Ectodermal cell (in vitro differentiated cells): ENCODE results near the gene ANTXRL.
"Not testable (repeated sequence)": the region's sequence is repeated elsewhere in the genome, so short reads cannot be mapped to it uniquely, and the experiment has no call there.

Experiments used
- H3K27ac ChIP-seq: 2 replicates; pipeline ENCODE4 v1.7.0; 2013; ENCODE audit warnings: mild to moderate bottlenecking, low read depth, low read length; ENCODE audit not compliant: insufficient read depth, poor library complexity, severe bottlenecking
- H3K27me3 ChIP-seq: 2 replicates; pipeline ENCODE4 v1.7.0; 2013; ENCODE audit warnings: mild to moderate bottlenecking, low read length; ENCODE audit not compliant: insufficient read depth, control insufficient read depth, poor library complexity, severe bottlenecking
- H3K36me3 ChIP-seq: one replicate; pipeline ENCODE4 v1.7.0; 2013; ENCODE audit warnings: low read length; ENCODE audit not compliant: control insufficient read depth, insufficient read depth
- H3K4me1 ChIP-seq: one replicate; pipeline ENCODE4 v1.7.0; 2013; ENCODE audit warnings: low read length; ENCODE audit not compliant: control insufficient read depth, insufficient read depth
- H3K4me3 ChIP-seq: 2 replicates; pipeline ENCODE4 v1.7.0; 2013; ENCODE audit warnings: low read depth, low read length, control low read depth; ENCODE audit not compliant: insufficient read depth
- H3K9me3 ChIP-seq: 2 replicates; pipeline ENCODE4 v1.7.0; 2013; ENCODE audit warnings: mild to moderate bottlenecking, low read length, moderate library complexity; ENCODE audit not compliant: control insufficient read depth
- WGBS, 2 experiments: methylation state at CpG; one replicate each; pipeline ENCODE4 v1.1.7; 2013; ENCODE audit warnings: missing lambda C conversion rate in 2 of 2; 5-methylcytosine and 5-hydroxymethylcytosine counted together

ANTXRL gene

DNA sequence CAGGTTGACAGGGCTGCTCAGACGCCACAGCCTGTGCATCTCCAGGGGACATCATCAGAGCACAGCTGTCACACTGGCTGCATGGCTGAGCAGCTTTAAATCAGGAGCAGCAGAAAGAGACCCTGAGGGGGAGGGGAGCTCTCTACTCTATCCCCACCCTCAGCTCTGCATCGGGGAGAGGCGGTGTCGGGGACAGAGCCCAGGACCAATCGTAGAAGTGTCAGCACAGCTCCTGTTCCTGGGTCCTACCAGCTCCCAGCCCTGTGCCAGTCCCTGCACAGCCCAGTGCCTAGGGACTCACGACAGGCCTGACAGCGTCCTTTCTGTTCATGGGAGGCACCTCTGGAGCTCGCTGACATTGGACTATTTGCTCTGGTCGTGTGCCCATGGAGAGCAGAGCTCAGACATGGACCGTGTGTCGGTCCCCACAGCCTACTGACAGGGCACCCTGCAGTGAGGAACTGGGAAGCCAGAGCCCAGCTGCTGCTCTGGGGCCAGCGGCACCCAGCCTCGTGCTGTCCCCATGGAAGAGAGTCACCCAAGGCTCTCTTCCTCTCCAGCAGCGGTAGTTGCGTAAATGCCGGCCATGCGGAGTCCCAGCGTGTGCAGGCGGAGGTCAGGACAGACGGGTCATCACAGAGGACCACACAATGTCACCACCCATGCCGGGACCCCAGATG lies 20.4 kb upstream of the ANTXRL start:
- Histone ChIP-seq H3K36me3 (no peaks in the 10 kb centered on the region), H3K27ac (no peak overlapping the region), H3K4me1 (no peaks in the 10 kb centered on the region), H3K9me3 (no peaks in the 10 kb centered on the region), H3K27me3 (no peaks in the 10 kb centered on the region), H3K4me3 (no peak overlapping the region)
- WGBS, 2 experiments = 82 to 83% methylated on average over 21 of the region's 21 CpGs

- no peak overlapping the region for H3K4me3 ChIP-seq
- H3K4me1 ChIP-seq = no peaks in the 10 kb centered on the region
- H3K27ac ChIP-seq = no peak overlapping the region
- WGBS, 2 experiments = 90 to 91% methylated on average over 10 of the region's 10 CpGs
- H3K27me3 ChIP-seq = no peaks in the 10 kb centered on the region
- no peaks in the 10 kb centered on the region for H3K36me3 ChIP-seq
- H3K9me3 ChIP-seq = no peaks in the 10 kb centered on the region
Observed at GRCh38 chr10:46267132-46267985, 19.4 kb upstream of the ANTXRL start.

GRCh38 chr10:46268076-46268881 lies 18.5 kb upstream of the ANTXRL start:
- Histone ChIP-seq H3K36me3 (no peaks in the 10 kb centered on the region), H3K9me3 (no peaks in the 10 kb centered on the region), H3K27me3 (no peaks in the 10 kb centered on the region), H3K4me1 (no peaks in the 10 kb centered on the region), H3K4me3 (no peak overlapping the region), H3K27ac (no peak overlapping the region)
- WGBS, 2 experiments = 65% methylated on average over 10 of the region's 10 CpGs

GRCh38 chr10:46269554-46270053 lies 17.2 kb upstream of the ANTXRL start:
- H3K36me3 ChIP-seq, H3K9me3 ChIP-seq, H3K27me3 ChIP-seq, H3K4me1 ChIP-seq, H3K4me3 ChIP-seq, H3K27ac ChIP-seq: not testable (repeated sequence)
- 87 to 92% methylated on average over 3 of the region's 3 CpGs for WGBS, 2 experiments

- H3K4me3 ChIP-seq = no peak overlapping the region
- no peaks in the 10 kb centered on the region for H3K4me1 ChIP-seq
- H3K27me3 ChIP-seq = no peaks in the 10 kb centered on the region
- 77% methylated on average over 7 of the region's 7 CpGs for WGBS, 2 experiments
- H3K27ac ChIP-seq = no peak overlapping the region
- no peaks in the 10 kb centered on the region for H3K9me3 ChIP-seq
- no peaks in the 10 kb centered on the region for H3K36me3 ChIP-seq
Observed at GRCh38 chr10:46270086-46270811, 16.5 kb upstream of the ANTXRL start.

DNA sequence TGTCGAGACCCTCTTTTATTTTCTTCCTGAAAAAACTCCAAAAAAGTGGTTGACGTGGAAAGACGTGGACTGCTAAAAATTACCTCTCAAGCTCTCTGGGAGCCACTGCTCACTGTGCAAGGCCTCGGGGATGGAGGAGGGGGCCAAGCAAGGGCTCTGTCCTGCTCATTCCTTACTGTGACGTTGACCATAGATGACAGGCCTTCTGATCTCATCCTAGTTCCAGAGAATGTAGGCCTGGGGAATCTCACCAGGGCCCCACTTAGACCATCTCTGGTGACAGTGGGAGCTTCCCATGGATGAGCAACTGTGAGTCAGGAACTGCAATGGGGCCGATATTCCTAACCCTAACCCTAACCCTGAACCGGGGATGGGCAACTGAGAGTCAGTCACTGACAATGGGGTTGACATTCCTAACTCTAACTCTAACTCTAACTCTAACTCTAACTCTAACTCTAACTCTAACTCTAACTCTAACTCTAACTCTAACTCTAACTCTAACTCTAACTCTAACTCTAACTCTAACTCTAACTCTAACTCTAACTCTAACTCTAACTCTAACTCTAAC lies 15.8 kb upstream of the ANTXRL start:
- H3K4me1 ChIP-seq, H3K4me3 ChIP-seq, H3K27ac ChIP-seq, H3K9me3 ChIP-seq, H3K36me3 ChIP-seq, H3K27me3 ChIP-seq: not testable (repeated sequence)
- 92 to 93% methylated on average over 7 of the region's 7 CpGs for WGBS, 2 experiments

GRCh38 chr10:46271795-46272499 lies 14.8 kb upstream of the ANTXRL start:
- H3K4me1 ChIP-seq, H3K27ac ChIP-seq, H3K9me3 ChIP-seq, H3K36me3 ChIP-seq, H3K27me3 ChIP-seq, H3K4me3 ChIP-seq: not testable (repeated sequence)
- 43 to 48% methylated on average over 4 of the region's 4 CpGs for WGBS, 2 experiments

GRCh38 chr10:46272863-46273415 lies 13.9 kb upstream of the ANTXRL start:
- no peak overlapping the region for H3K27ac ChIP-seq
- H3K4me3 ChIP-seq = no peak overlapping the region
- WGBS, 2 experiments = 65 to 67% methylated on average over 4 of the region's 4 CpGs
- no peaks in the 10 kb centered on the region for H3K9me3 ChIP-seq
- no peaks in the 10 kb centered on the region for H3K27me3 ChIP-seq
- H3K4me1 ChIP-seq = no peaks in the 10 kb centered on the region
- no peaks in the 10 kb centered on the region for H3K36me3 ChIP-seq
